Loucy (cell line): ENCODE results near the gene TEAD3.

Experiments used
- H2AFZ ChIP-seq: fragments of 200-600 bp; sonication (generic); 2 replicates; pipeline ENCODE4 v1.6.0; 2016; ENCODE audit warnings: antibody characterized with exemption, mild to moderate bottlenecking, low read length, moderate library complexity
- H3F3A ChIP-seq: fragments of 200-600 bp; 2 replicates; pipeline ENCODE4 v1.6.0; 2016; ENCODE audit warnings: antibody characterized with exemption, low read depth, mild to moderate bottlenecking
- H3K27me3 ChIP-seq: fragments of 200-600 bp; sonication (generic); 2 replicates; pipeline ENCODE4 v1.6.1; 2014; ENCODE audit warnings: low read length, mild to moderate bottlenecking; ENCODE audit not compliant: insufficient read depth, poor library complexity, severe bottlenecking
- H3K36me3 ChIP-seq: fragments of 200-600 bp; sonication (generic); 2 replicates; pipeline ENCODE4 v1.6.1; 2016; ENCODE audit warnings: low read length; ENCODE audit not compliant: insufficient read depth
- H3K4me1 ChIP-seq: fragments of 200-600 bp; sonication (generic); 2 replicates; pipeline ENCODE4 v1.5.1; 2014; ENCODE audit warnings: low read length, mild to moderate bottlenecking; ENCODE audit not compliant: insufficient read depth, poor library complexity, severe bottlenecking
- H3K4me2 ChIP-seq: fragments of 200-600 bp; sonication (generic); 2 replicates; pipeline ENCODE4 v1.6.0; 2014; ENCODE audit warnings: antibody characterized with exemption, low read length, low read depth, mild to moderate bottlenecking; ENCODE audit not compliant: poor library complexity, severe bottlenecking
- H3K4me3 ChIP-seq: fragments of 200-600 bp; sonication (generic); 2 replicates; pipeline ENCODE4 v1.5.1; 2014; ENCODE audit warnings: low read length, mild to moderate bottlenecking, mixed read lengths; ENCODE audit not compliant: poor library complexity, severe bottlenecking
- H3K79me2 ChIP-seq: fragments of 200-600 bp; sonication (generic); 2 replicates; pipeline ENCODE4 v1.6.1; 2014; ENCODE audit warnings: low read length; ENCODE audit not compliant: insufficient read depth
- H3K9ac ChIP-seq: fragments of 200-600 bp; sonication (generic); 2 replicates; pipeline ENCODE4 v1.6.0; 2014; ENCODE audit warnings: mild to moderate bottlenecking, low read depth, low read length, moderate library complexity; ENCODE audit not compliant: poor library complexity, severe bottlenecking
- H3K9me2 ChIP-seq: fragments of 200-600 bp; sonication (generic); replicated peaks from 2 replicates; pipeline ENCODE4 v1.6.1; 2016; ENCODE audit warnings: low read depth, low read length, mixed read lengths
- H3K9me3 ChIP-seq: fragments of 200-600 bp; sonication (generic); 2 replicates; pipeline ENCODE4 v1.6.1; 2014; ENCODE audit warnings: mild to moderate bottlenecking, antibody characterized with exemption, low read length, low read depth; ENCODE audit not compliant: insufficient read depth
- H4K20me1 ChIP-seq: fragments of 200-600 bp; sonication (generic); 2 replicates; pipeline ENCODE4 v1.6.0; 2014; ENCODE audit warnings: antibody characterized with exemption, low read length, mild to moderate bottlenecking; ENCODE audit not compliant: insufficient read depth, poor library complexity, severe bottlenecking
- CTCF ChIP-seq: fragments of 200-600 bp; sonication (generic); conservative IDR thresholded peaks from 2 replicates; pipeline ENCODE4 v1.5.1; 2014; ENCODE audit warnings: mild to moderate bottlenecking, antibody characterized with exemption, low read length
- EZH2phosphoT487 ChIP-seq: fragments of 200-600 bp; IDR thresholded peaks from 2 replicates; pipeline ENCODE4 v1.6.1; 2018; ENCODE audit warnings: antibody characterized with exemption, mild to moderate bottlenecking, moderate library complexity, borderline replicate concordance

Gene TEAD3

GRCh38 chr6:35505999-35506412 is 9.1 kb upstream of the TEAD3 start:
- Histone ChIP-seq H3K4me2 (no peak overlapping the region), H3K9me3 (no peaks in the 10 kb centered on the region), H3K9me2 (no peaks in the 10 kb centered on the region), H3K4me3 (no peak overlapping the region), H3K9ac (no peak overlapping the region), H3F3A (no peaks in the 10 kb centered on the region), H3K27me3 (no peaks in the 10 kb centered on the region), H3K4me1 (no peaks in the 10 kb centered on the region), H3K79me2 (no peaks in the 10 kb centered on the region), H4K20me1 (no peaks in the 10 kb centered on the region), H2AFZ (no peak overlapping the region), H3K36me3 (no peaks in the 10 kb centered on the region)
- TF ChIP-seq CTCF (no peak), EZH2phosphoT487 (no peak)

- Histone ChIP-seq H3F3A (no peaks in the 10 kb centered on the region), H3K36me3 (no peaks in the 10 kb centered on the region), H3K4me2 (no peak overlapping the region), H3K79me2 (no peaks in the 10 kb centered on the region), H3K9me2 (no peaks in the 10 kb centered on the region), H4K20me1 (no peaks in the 10 kb centered on the region), H2AFZ (no peak overlapping the region; the same call in 1 of the 2 replicates), H3K4me3 (no peak overlapping the region), H3K4me1 (no peaks in the 10 kb centered on the region), H3K9ac (no peak overlapping the region), H3K27me3 (no peaks in the 10 kb centered on the region), H3K9me3 (no peaks in the 10 kb centered on the region)
- TF ChIP-seq CTCF = no peak
- TF ChIP-seq EZH2phosphoT487 = no peak
Measured at GRCh38 chr6:35503534-35503933, 6.7 kb upstream of the TEAD3 start.

- Histone ChIP-seq H3K9me3 (no peaks in the 10 kb centered on the region), H3K9ac (no peak overlapping the region), H3F3A (no peaks in the 10 kb centered on the region), H2AFZ (no peak overlapping the region), H4K20me1 (no peaks in the 10 kb centered on the region), H3K4me1 (peaks cover 6% of the 10 kb centered on the region), H3K36me3 (no peaks in the 10 kb centered on the region), H3K79me2 (no peaks in the 10 kb centered on the region), H3K27me3 (peaks cover 10% of the 10 kb centered on the region), H3K9me2 (no peaks in the 10 kb centered on the region), H3K4me3 (no peak overlapping the region), H3K4me2 (no peak overlapping the region)
- no peak for TF ChIP-seq CTCF
- TF ChIP-seq EZH2phosphoT487 = no peak
Measured at GRCh38 chr6:35501784-35502183, 4.9 kb upstream of the TEAD3 start.
